Measurements from ENCODE around the gene GFAP. TPM values are rescaled to one million over a fixed set of nuclear protein-coding genes. Genes with fewer than 3 reads are reported as not detected.

GFAP gene
- total and polyA plus RNA-seq, 4 donors, result 0.24 to 0.42 (median 0.33) TPM; not detected in 1

GRCh38 chr17:44934745-44935105, 19.4 kb upstream of the GFAP start:
- Histone ChIP-seq H3K4me3 (ENCODE audit: low read depth in 1 of 3, low read length in 3 of 3) (no peak overlapping the region), H3K9me3 (ENCODE audit: control insufficient read depth in 4 of 4, low read length in 3 of 4) (no peaks in the 10 kb centered on the region), H3K4me1 (ENCODE audit: control insufficient read depth in 4 of 4, insufficient read depth in 4 of 4, low read length in 3 of 4) (no peaks in the 10 kb centered on the region), H3K9ac (ENCODE audit: low read depth in 1 of 2, low read length in 2 of 2) (no peak overlapping the region), H3K27ac (ENCODE audit: low read depth in 1 of 2, low read length in 2 of 2) (no peak overlapping the region), H3K27me3 (ENCODE audit: control insufficient read depth in 4 of 4, insufficient read depth in 4 of 4, low read length in 3 of 4) (no peaks in the 10 kb centered on the region), H3K36me3 (ENCODE audit: control insufficient read depth in 4 of 4, insufficient read depth in 3 of 4, low read depth in 1 of 4, low read length in 3 of 4) (no peaks in the 10 kb centered on the region)
- TF ChIP-seq, protein P1, sequence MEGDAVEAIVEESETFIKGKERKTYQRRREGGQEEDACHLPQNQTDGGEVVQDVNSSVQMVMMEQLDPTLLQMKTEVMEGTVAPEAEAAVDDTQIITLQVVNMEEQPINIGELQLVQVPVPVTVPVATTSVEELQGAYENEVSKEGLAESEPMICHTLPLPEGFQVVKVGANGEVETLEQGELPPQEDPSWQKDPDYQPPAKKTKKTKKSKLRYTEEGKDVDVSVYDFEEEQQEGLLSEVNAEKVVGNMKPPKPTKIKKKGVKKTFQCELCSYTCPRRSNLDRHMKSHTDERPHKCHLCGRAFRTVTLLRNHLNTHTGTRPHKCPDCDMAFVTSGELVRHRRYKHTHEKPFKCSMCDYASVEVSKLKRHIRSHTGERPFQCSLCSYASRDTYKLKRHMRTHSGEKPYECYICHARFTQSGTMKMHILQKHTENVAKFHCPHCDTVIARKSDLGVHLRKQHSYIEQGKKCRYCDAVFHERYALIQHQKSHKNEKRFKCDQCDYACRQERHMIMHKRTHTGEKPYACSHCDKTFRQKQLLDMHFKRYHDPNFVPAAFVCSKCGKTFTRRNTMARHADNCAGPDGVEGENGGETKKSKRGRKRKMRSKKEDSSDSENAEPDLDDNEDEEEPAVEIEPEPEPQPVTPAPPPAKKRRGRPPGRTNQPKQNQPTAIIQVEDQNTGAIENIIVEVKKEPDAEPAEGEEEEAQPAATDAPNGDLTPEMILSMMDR (IDR thresholded peaks at IDR 0.05; ENCODE audit: low read depth, low read length, missing input control), result no peak
- TF ChIP-seq RXRA (IDR thresholded peaks at IDR 0.05), result no peak
- no peak for TF ChIP-seq SP1 (IDR thresholded peaks at IDR 0.05)
- TF ChIP-seq TAF1 (conservative IDR thresholded peaks at IDR 0.05), result no peak
- TF ChIP-seq HNF4G (IDR thresholded peaks at IDR 0.05), result no peak
- TF ChIP-seq, protein P2, sequence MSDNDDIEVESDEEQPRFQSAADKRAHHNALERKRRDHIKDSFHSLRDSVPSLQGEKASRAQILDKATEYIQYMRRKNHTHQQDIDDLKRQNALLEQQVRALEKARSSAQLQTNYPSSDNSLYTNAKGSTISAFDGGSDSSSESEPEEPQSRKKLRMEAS (IDR thresholded peaks at IDR 0.05), result no peak
- no peak for TF ChIP-seq RAD21 (IDR thresholded peaks at IDR 0.05)
- no peak for TF ChIP-seq ZBTB33 (IDR thresholded peaks at IDR 0.05)
- TF ChIP-seq JUND (IDR thresholded peaks at IDR 0.05), result no peak
- TF ChIP-seq ATF3 (IDR thresholded peaks at IDR 0.05), result no peak
- TF ChIP-seq, protein P3, sequence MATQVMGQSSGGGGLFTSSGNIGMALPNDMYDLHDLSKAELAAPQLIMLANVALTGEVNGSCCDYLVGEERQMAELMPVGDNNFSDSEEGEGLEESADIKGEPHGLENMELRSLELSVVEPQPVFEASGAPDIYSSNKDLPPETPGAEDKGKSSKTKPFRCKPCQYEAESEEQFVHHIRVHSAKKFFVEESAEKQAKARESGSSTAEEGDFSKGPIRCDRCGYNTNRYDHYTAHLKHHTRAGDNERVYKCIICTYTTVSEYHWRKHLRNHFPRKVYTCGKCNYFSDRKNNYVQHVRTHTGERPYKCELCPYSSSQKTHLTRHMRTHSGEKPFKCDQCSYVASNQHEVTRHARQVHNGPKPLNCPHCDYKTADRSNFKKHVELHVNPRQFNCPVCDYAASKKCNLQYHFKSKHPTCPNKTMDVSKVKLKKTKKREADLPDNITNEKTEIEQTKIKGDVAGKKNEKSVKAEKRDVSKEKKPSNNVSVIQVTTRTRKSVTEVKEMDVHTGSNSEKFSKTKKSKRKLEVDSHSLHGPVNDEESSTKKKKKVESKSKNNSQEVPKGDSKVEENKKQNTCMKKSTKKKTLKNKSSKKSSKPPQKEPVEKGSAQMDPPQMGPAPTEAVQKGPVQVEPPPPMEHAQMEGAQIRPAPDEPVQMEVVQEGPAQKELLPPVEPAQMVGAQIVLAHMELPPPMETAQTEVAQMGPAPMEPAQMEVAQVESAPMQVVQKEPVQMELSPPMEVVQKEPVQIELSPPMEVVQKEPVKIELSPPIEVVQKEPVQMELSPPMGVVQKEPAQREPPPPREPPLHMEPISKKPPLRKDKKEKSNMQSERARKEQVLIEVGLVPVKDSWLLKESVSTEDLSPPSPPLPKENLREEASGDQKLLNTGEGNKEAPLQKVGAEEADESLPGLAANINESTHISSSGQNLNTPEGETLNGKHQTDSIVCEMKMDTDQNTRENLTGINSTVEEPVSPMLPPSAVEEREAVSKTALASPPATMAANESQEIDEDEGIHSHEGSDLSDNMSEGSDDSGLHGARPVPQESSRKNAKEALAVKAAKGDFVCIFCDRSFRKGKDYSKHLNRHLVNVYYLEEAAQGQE (IDR thresholded peaks at IDR 0.05), result no peak
- TF ChIP-seq FOXA1 (IDR thresholded peaks at IDR 0.05), result no peak
- no peak for TF ChIP-seq FOXA2 (IDR thresholded peaks at IDR 0.05)
- no peak for TF ChIP-seq NR2F2 (IDR thresholded peaks at IDR 0.05)
- TF ChIP-seq GABPA (IDR thresholded peaks at IDR 0.05 in 1 of 2, conservative IDR thresholded peaks at IDR 0.05 in 1 of 2), result no peak
- no peak for TF ChIP-seq EGR1 (IDR thresholded peaks at IDR 0.05; ENCODE audit: low read depth in 2 of 2)
- WGBS, result 96% methylated on average over 10 of the region's 10 CpGs
- no peak for DNase-seq (ENCODE audit: low spot score)

Measured in liver (tissue), 9 donors.